Measurements from ENCODE around the gene TIAM1. TPM values are rescaled to one million over a fixed set of nuclear protein-coding genes. Genes with fewer than 3 reads are reported as not detected.

Gene TIAM1
- total RNA-seq, 3 donors from 2014 or later, result 6.2 to 11.6 (median 10.4) TPM

- H3K4me1 ChIP-seq (ENCODE audit: low read depth), result no peaks in the 10 kb centered on the region
- no peak for TF ChIP-seq CTCF (IDR thresholded peaks at IDR 0.05)
- DNase-seq, result peak in 2 of 3 donors; percentile 15 to 33
- no peaks in the 10 kb centered on the region for H3K36me3 ChIP-seq (ENCODE audit: low read depth)
- no peaks in the 10 kb centered on the region for H3K9me3 ChIP-seq
- intact Hi-C loops (cut with DNase I, micrococcal nuclease), result no loop called here
- no peak overlapping the region for H3K4me3 ChIP-seq
- ATAC-seq, result peak; percentile 27
Observed at GRCh38 chr21:31173881-31174555, 170.0 kb downstream of the TIAM1 start.

- TF ChIP-seq CTCF (IDR thresholded peaks at IDR 0.05), result no peak
- ATAC-seq, result no peak
- intact Hi-C loops (cut with DNase I, micrococcal nuclease), result no loop called here
- no peaks in the 10 kb centered on the region for H3K9me3 ChIP-seq
- DNase-seq, result no peak
- H3K36me3 ChIP-seq (ENCODE audit: low read depth), result no peaks in the 10 kb centered on the region
- H3K4me3 ChIP-seq, result no peak overlapping the region
- H3K4me1 ChIP-seq (ENCODE audit: low read depth), result no peaks in the 10 kb centered on the region
Observed at GRCh38 chr21:31172328-31172727, 171.7 kb downstream of the TIAM1 start.

DNA sequence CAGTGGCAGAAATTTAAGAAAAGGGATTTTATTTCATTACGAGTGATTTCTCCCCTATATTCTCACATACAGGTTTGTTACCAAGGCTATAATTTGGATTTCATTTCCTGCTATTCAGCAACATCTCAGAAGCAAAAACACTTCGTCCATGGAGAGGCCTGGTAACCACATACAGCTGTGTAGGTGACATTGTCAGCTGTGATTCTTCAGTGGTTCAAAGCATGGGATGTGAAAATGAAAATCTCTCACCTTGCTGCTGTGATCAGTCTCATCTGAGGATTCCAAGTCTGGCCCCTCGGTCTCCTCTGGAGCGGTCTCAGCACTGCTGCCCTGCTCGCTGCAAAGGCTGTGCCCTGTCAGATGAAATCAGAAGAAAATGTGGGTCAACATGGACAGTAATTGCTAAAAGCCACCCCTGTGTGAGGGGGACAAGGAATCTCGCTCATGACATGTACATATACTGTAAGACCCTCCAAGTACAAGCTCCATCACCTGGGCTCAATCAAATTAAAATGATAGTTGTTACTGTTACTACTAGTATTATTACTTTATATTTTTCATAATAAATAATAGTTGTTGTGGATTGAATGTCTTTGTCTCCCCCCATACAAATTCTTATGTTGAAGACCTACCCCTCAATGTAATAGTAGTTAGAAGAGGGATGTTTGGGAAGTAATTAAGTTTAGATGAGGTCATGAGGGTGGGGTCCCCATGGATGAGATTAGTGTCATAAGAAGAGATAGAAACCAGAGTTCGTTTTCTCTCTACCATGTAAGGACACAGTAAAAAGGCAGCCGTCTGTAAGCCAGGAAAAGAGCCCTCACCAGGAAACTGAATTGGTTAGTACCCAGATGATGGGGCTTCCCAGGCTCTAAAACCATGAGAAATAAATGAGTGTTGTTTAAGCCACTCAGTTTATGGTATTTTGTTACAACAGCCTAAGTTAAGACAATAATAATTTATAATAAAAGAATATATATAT is 179.1 kb downstream of the TIAM1 start:
- DNase-seq, result no peak
- Histone ChIP-seq H3K36me3 (ENCODE audit: low read depth) (no peaks in the 10 kb centered on the region), H3K9me3 (no peaks in the 10 kb centered on the region), H3K4me1 (ENCODE audit: low read depth) (no peaks in the 10 kb centered on the region), H3K4me3 (no peak overlapping the region)
- TF ChIP-seq CTCF (IDR thresholded peaks at IDR 0.05), result no peak
- ATAC-seq, result no peak
- intact Hi-C loops (cut with DNase I, micrococcal nuclease), result no loop called here

GRCh38 chr21:31162827-31163226 is 181.2 kb downstream of the TIAM1 start:
- no peak for ATAC-seq
- intact Hi-C loops (cut with DNase I, micrococcal nuclease), result no loop called here
- Histone ChIP-seq H3K4me3 (no peak overlapping the region), H3K4me1 (ENCODE audit: low read depth) (no peaks in the 10 kb centered on the region), H3K36me3 (ENCODE audit: low read depth) (no peaks in the 10 kb centered on the region), H3K9me3 (no peaks in the 10 kb centered on the region)
- DNase-seq, result no peak
- TF ChIP-seq CTCF (IDR thresholded peaks at IDR 0.05), result no peak

DNA sequence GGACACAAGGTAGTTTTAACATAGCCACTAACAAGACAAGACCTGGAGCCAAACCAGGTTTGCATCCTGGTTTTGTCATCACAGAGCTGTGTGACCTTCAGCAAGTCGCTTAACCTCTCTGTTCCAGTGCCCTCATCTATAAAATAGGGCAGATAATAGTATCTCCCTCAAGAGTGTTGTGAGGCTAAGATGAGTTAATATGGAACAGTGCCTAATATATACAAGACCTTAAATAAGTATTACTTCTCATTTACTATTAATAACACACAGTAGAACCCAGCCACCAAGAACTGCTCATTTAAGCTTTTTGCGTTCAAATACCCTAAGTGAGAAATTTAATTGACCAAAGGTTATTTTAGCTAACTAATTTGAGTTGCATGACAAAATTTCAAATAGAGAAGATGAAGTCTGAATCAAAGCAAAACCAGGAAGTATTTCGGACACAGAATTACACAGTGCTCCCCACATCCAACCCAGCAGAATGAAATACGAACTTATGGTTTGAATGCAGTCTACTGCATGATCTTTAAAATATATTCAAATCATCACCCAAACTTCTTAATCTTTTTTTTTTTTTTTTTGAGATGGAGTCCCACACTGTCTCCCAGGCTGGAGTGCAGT is 181.9 kb downstream of the TIAM1 start:
- ATAC-seq (no peak), DNase-seq (no peak)
- Histone ChIP-seq H3K4me1 (ENCODE audit: low read depth) (no peaks in the 10 kb centered on the region), H3K36me3 (ENCODE audit: low read depth) (no peaks in the 10 kb centered on the region), H3K9me3 (peaks cover 2% of the 10 kb centered on the region), H3K4me3 (no peak overlapping the region)
- no peak for TF ChIP-seq CTCF (IDR thresholded peaks at IDR 0.05)
- intact Hi-C loops (cut with DNase I, micrococcal nuclease), result no loop called here

Data from mucosa of descending colon (tissue), 3 donors.